ENCODE measurements around the gene GALNT2. TPM values are rescaled to one million over a fixed set of nuclear protein-coding genes. Genes with fewer than 3 reads are reported as not detected.

Gene GALNT2
- total RNA-seq, 2 experiments from 2014 or later = 59.8 to 62.4 TPM

GRCh38 chr1:230110971-230111370 is 43.9 kb downstream of the GALNT2 start:
- Mint-ChIP-seq H3K27ac (peak overlapping the region; percentile 95), H3K9me3 (no peaks in the 10 kb centered on the region), H3K36me3 (ENCODE audit: low read depth) (peaks cover 36% of the 10 kb centered on the region), H3K27me3 (ENCODE audit: low read depth) (no peaks in the 10 kb centered on the region), H3K4me3 (no peak overlapping the region), H3K4me1 (ENCODE audit: low read depth) (peaks cover 83% of the 10 kb centered on the region)
- CTCF ChIA-PET = interaction anchor here (1.0 to 3.5 kb wide), 5 partner anchors 10 to 157 kb away, joined by 3 to 15 read pairs (median 5); no protein-coding TSS in a partner anchor
- intact Hi-C loops (cut with micrococcal nuclease) = loop anchor here (1.0 to 5.0 kb wide), 10 partner anchors 12 to 447 kb away; partner anchors contain the start of gene GALNT2
- DNase-seq = no peak

GRCh38 chr1:230112131-230112701 is 45.2 kb downstream of the GALNT2 start:
- Mint-ChIP-seq H3K36me3 (ENCODE audit: low read depth) (peaks cover 40% of the 10 kb centered on the region), H3K27ac (no peak overlapping the region), H3K9me3 (no peaks in the 10 kb centered on the region), H3K4me1 (ENCODE audit: low read depth) (peaks cover 82% of the 10 kb centered on the region), H3K4me3 (no peak overlapping the region), H3K27me3 (ENCODE audit: low read depth) (no peaks in the 10 kb centered on the region)
- intact Hi-C loops (cut with micrococcal nuclease) = loop anchor here (5.0 kb wide), 1 partner anchor 160 kb away; no protein-coding TSS in a partner anchor
- DNase-seq = no peak
- CTCF ChIA-PET = interaction anchor here (0.6 to 3.5 kb wide), 2 partner anchors 55 to 144 kb away, joined by 3 to 15 read pairs; no protein-coding TSS in a partner anchor

GRCh38 chr1:230112782-230113181 is 45.7 kb downstream of the GALNT2 start:
- no peaks in the 10 kb centered on the region for H3K9me3 Mint-ChIP-seq
- H3K27me3 Mint-ChIP-seq (ENCODE audit: low read depth) = no peaks in the 10 kb centered on the region
- CTCF ChIA-PET = interaction anchor here (0.6 to 1.2 kb wide), 2 partner anchors 55 to 144 kb away, joined by 3 to 4 read pairs; no protein-coding TSS in a partner anchor
- DNase-seq = no peak
- H3K4me3 Mint-ChIP-seq = no peak overlapping the region
- intact Hi-C loops (cut with micrococcal nuclease) = loop anchor here (5.0 kb wide), 1 partner anchor 160 kb away; no protein-coding TSS in a partner anchor
- H3K4me1 Mint-ChIP-seq (ENCODE audit: low read depth) = peaks cover 80% of the 10 kb centered on the region
- H3K27ac Mint-ChIP-seq = no peak overlapping the region
- peaks cover 36% of the 10 kb centered on the region for H3K36me3 Mint-ChIP-seq (ENCODE audit: low read depth)

GRCh38 chr1:230113235-230113592 is 46.2 kb downstream of the GALNT2 start:
- CTCF ChIA-PET = interaction anchor here (1.2 kb wide), 1 partner anchor 55 kb away, joined by 4 read pairs; no protein-coding TSS in a partner anchor
- DNase-seq = no peak
- H3K36me3 Mint-ChIP-seq (ENCODE audit: low read depth) = peaks cover 34% of the 10 kb centered on the region
- H3K4me1 Mint-ChIP-seq (ENCODE audit: low read depth) = peaks cover 80% of the 10 kb centered on the region
- intact Hi-C loops (cut with micrococcal nuclease) = loop anchor here (5.0 kb wide), 1 partner anchor 159 kb away; no protein-coding TSS in a partner anchor
- H3K4me3 Mint-ChIP-seq = no peak overlapping the region
- H3K27me3 Mint-ChIP-seq (ENCODE audit: low read depth) = no peaks in the 10 kb centered on the region
- H3K9me3 Mint-ChIP-seq = no peaks in the 10 kb centered on the region
- H3K27ac Mint-ChIP-seq = no peak overlapping the region

- CTCF ChIA-PET = interaction anchor here (1.2 kb wide), 1 partner anchor 55 kb away, joined by 4 read pairs; no protein-coding TSS in a partner anchor
- no peak for DNase-seq
- Mint-ChIP-seq H3K4me3 (no peak overlapping the region), H3K9me3 (no peaks in the 10 kb centered on the region), H3K36me3 (ENCODE audit: low read depth) (peaks cover 34% of the 10 kb centered on the region), H3K4me1 (ENCODE audit: low read depth) (peaks cover 77% of the 10 kb centered on the region), H3K27ac (no peak overlapping the region), H3K27me3 (ENCODE audit: low read depth) (no peaks in the 10 kb centered on the region)
- intact Hi-C loops (cut with micrococcal nuclease) = loop anchor here (5.0 kb wide), 1 partner anchor 159 kb away; no protein-coding TSS in a partner anchor
Measured at GRCh38 chr1:230113593-230114236, 46.7 kb downstream of the GALNT2 start.

GRCh38 chr1:230114237-230114651 is 47.2 kb downstream of the GALNT2 start:
- no peak for DNase-seq
- intact Hi-C loops (cut with micrococcal nuclease) = loop anchor here (5.0 kb wide), 1 partner anchor 158 kb away; no protein-coding TSS in a partner anchor
- no peak overlapping the region for H3K4me3 Mint-ChIP-seq
- H3K27me3 Mint-ChIP-seq (ENCODE audit: low read depth) = no peaks in the 10 kb centered on the region
- peaks cover 72% of the 10 kb centered on the region for H3K4me1 Mint-ChIP-seq (ENCODE audit: low read depth)
- H3K9me3 Mint-ChIP-seq = no peaks in the 10 kb centered on the region
- CTCF ChIA-PET = no interaction called here
- peaks cover 34% of the 10 kb centered on the region for H3K36me3 Mint-ChIP-seq (ENCODE audit: low read depth)
- H3K27ac Mint-ChIP-seq = no peak overlapping the region

GRCh38 chr1:230117694-230118093 is 50.7 kb downstream of the GALNT2 start:
- H3K27ac Mint-ChIP-seq = no peak overlapping the region
- peaks cover 53% of the 10 kb centered on the region for H3K4me1 Mint-ChIP-seq (ENCODE audit: low read depth)
- no peak overlapping the region for H3K4me3 Mint-ChIP-seq
- CTCF ChIA-PET = no interaction called here
- H3K27me3 Mint-ChIP-seq (ENCODE audit: low read depth) = no peaks in the 10 kb centered on the region
- H3K36me3 Mint-ChIP-seq (ENCODE audit: low read depth) = peaks cover 39% of the 10 kb centered on the region
- H3K9me3 Mint-ChIP-seq = no peaks in the 10 kb centered on the region
- intact Hi-C loops (cut with micrococcal nuclease) = no loop called here
- no peak for DNase-seq

- CTCF ChIA-PET = interaction anchor here (0.6 kb wide), 1 partner anchor 10 kb away, joined by 4 read pairs; no protein-coding TSS in a partner anchor
- Mint-ChIP-seq H3K4me3 (no peak overlapping the region), H3K36me3 (ENCODE audit: low read depth) (peaks cover 29% of the 10 kb centered on the region), H3K27ac (no peak overlapping the region), H3K4me1 (ENCODE audit: low read depth) (peaks cover 55% of the 10 kb centered on the region), H3K27me3 (ENCODE audit: low read depth) (no peaks in the 10 kb centered on the region), H3K9me3 (no peaks in the 10 kb centered on the region)
- no peak for DNase-seq
- intact Hi-C loops (cut with micrococcal nuclease) = no loop called here
Measured at GRCh38 chr1:230119340-230119739, 52.3 kb downstream of the GALNT2 start.

- H3K9me3 Mint-ChIP-seq = no peaks in the 10 kb centered on the region
- DNase-seq = no peak
- peaks cover 21% of the 10 kb centered on the region for H3K36me3 Mint-ChIP-seq (ENCODE audit: low read depth)
- CTCF ChIA-PET = interaction anchor here (1.0 to 1.2 kb wide), 3 partner anchors 10 to 459 kb away, joined by 3 to 5 read pairs (median 5); no protein-coding TSS in a partner anchor
- H3K27me3 Mint-ChIP-seq (ENCODE audit: low read depth) = no peaks in the 10 kb centered on the region
- H3K4me1 Mint-ChIP-seq (ENCODE audit: low read depth) = peaks cover 65% of the 10 kb centered on the region
- H3K4me3 Mint-ChIP-seq = no peak overlapping the region
- H3K27ac Mint-ChIP-seq = no peak overlapping the region
- intact Hi-C loops (cut with micrococcal nuclease) = no loop called here
Measured at GRCh38 chr1:230120289-230120920, 53.4 kb downstream of the GALNT2 start.

GRCh38 chr1:230120921-230121381 is 53.9 kb downstream of the GALNT2 start:
- CTCF ChIA-PET = interaction anchor here (0.6 to 1.2 kb wide), 5 partner anchors 11 to 837 kb away, joined by 3 to 5 read pairs (median 3); no protein-coding TSS in a partner anchor
- H3K4me1 Mint-ChIP-seq (ENCODE audit: low read depth) = peaks cover 68% of the 10 kb centered on the region
- no peaks in the 10 kb centered on the region for H3K9me3 Mint-ChIP-seq
- no peak overlapping the region for H3K4me3 Mint-ChIP-seq
- peak; percentile 40 for DNase-seq
- intact Hi-C loops (cut with micrococcal nuclease) = no loop called here
- H3K27me3 Mint-ChIP-seq (ENCODE audit: low read depth) = no peaks in the 10 kb centered on the region
- H3K36me3 Mint-ChIP-seq (ENCODE audit: low read depth) = peaks cover 17% of the 10 kb centered on the region
- no peak overlapping the region for H3K27ac Mint-ChIP-seq

GRCh38 chr1:230121950-230122349 is 54.9 kb downstream of the GALNT2 start:
- H3K4me3 Mint-ChIP-seq = no peak overlapping the region
- peaks cover 69% of the 10 kb centered on the region for H3K4me1 Mint-ChIP-seq (ENCODE audit: low read depth)
- H3K27ac Mint-ChIP-seq = no peak overlapping the region
- H3K9me3 Mint-ChIP-seq = no peaks in the 10 kb centered on the region
- no peaks in the 10 kb centered on the region for H3K27me3 Mint-ChIP-seq (ENCODE audit: low read depth)
- CTCF ChIA-PET = interaction anchor here (0.6 to 1.2 kb wide), 7 partner anchors 12 to 815 kb away, joined by 3 to 7 read pairs (median 3); no protein-coding TSS in a partner anchor
- intact Hi-C loops (cut with micrococcal nuclease) = no loop called here
- DNase-seq = no peak
- H3K36me3 Mint-ChIP-seq (ENCODE audit: low read depth) = peaks cover 11% of the 10 kb centered on the region
